ENCODE data around the gene IGFBP2.
"Not testable (repeated sequence)": the region's sequence is repeated elsewhere in the genome, so short reads cannot be mapped to it uniquely, and the experiment has no call there.

IGFBP2 gene, protein sequence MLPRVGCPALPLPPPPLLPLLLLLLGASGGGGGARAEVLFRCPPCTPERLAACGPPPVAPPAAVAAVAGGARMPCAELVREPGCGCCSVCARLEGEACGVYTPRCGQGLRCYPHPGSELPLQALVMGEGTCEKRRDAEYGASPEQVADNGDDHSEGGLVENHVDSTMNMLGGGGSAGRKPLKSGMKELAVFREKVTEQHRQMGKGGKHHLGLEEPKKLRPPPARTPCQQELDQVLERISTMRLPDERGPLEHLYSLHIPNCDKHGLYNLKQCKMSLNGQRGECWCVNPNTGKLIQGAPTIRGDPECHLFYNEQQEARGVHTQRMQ

DNA sequence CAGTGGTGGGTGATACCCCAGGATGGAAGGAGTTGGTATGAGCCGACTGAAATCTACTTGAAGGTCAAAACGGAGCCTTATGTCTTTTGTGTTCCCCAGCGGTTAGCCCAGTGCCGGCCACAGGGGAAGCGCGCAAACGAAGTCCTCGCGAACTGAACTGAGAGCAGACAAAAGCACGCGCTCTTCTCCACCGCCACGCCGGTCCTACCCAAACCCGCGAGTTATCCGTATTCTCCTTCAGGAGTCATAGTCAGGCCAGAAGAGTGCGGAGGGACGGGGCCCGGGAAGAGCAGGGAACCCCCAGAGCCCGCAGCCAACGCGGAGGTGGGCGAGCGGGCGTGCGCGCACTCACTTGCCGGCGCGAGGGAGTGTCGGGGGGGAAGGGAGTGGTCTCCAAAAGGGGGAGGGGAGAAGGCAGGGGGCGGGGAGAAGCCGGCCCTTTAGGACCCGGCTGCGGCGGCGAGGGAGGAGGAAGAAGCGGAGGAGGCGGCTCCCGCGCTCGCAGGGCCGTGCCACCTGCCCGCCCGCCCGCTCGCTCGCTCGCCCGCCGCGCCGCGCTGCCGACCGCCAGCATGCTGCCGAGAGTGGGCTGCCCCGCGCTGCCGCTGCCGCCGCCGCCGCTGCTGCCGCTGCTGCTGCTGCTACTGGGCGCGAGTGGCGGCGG, at the start of gene IGFBP2:
Gene IGFBP2, plus strand, starts transcription at position 469 of the 664 bp plus-strand sequence. Its CDS starts 104 bp downstream, at position 573.
- peak within 1 kb of the TSS in 2 of 21 experiments; percentile 11 to 51 for H3K27ac ChIP-seq
- peak within 1 kb of the TSS; percentile 23 to 47 (median 37) for H3K4me3 ChIP-seq

DNA sequence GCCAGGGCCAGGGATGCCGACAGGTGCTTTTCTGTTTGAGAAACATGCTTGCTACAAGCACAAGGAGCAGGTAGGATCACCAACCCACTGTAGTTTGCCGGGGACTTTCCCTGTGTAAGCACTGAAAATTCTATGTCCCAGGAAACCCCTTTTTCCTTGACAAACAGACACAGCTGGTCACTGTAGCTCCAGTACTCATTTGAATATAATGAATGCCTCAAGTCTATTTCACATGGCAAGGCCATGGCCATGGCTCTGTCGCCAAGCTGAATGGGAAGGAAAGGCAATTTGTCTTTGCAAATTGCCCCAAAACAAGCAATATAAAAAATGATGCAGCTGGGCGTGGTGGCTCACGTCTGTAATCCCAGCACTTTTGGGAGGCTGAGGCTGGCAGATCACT, 49.6 kb upstream of the IGFBP2 start:
- Histone ChIP-seq H3K4me3 (no peak overlapping the region), H3K27ac (no peak overlapping the region)

DNA sequence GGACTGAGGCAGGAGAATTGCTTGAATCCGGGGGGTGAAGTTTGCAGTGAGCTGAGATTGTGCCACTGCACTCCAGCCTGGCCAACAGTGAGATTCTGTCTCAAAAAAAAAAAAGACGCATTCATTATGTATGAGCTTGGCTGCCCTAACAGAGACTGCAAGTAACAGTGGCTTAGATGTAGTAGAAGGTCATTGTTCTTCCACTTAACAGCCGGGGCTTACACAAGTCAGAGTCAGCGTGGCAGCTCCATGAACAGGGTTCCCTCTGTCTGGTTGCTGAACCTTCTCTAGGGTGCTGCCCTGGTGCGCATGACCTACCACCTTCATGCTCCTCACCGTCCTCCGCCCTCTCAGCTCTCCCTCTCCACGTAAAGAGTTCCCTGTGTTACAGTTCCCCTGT, 49.1 kb upstream of the IGFBP2 start:
- Histone ChIP-seq H3K27ac (no peak overlapping the region), H3K4me3 (no peak overlapping the region)

DNA sequence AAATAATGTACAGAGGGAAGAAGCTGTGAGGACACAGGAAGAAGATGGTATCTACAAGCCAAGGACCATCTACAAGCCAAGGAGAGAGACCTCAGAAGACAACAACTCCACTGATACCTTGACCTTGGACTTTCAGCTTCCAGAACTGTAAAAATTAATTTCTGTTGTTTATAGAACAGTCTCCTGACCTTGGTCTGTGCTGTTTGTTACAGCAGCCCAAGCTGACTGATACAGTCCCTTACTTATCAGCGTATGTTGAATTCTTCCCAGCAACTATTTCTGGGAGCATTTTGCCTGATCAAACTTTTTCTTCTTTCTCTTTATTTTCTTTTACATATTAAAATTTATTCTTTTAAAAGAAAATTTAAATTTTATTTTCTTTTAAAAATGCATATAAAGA, 47.8 kb upstream of the IGFBP2 start:
- Histone ChIP-seq H3K4me3 (no peak overlapping the region), H3K27ac (no peak overlapping the region)

DNA sequence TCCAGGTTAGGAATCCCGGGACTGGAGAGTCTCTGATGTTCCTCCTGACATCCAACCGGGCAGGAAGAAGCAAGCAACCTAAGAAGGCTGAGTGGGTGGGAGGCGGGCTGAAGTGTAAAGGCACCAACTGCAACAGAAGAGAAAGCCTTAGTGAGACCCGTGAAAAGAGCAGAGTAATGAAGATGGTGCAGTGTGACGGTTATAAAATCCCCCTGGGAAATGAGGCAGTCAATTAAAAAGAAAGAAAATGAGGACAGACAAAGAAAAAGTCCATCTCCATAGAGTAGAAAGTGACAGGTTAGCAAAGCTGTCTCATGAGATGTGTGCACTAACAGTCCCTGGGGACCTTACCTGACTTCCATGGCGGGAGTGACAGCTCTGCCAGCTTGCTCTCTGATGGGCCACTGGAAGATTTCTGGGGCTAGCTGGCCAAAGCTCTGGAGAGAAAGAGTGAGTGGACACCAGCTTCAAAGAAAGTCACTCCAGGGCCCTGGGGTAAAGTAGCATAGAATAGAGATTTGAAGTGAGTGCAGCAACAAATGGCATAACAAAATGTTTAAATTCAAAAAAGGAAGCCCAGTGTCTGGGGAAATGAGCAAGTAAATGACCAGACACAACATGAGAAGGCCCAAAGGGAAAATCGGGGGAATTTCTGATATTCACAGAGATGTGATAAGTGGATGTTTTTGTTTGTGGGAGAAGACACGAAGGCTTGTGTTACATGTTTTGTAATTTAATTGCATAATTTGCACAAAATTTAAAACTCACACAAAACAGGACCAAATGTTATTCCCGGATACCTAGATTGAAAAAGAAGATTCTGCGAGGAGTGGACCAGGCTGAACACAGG, 44.1 kb upstream of the IGFBP2 start:
- no peak overlapping the region for H3K27ac ChIP-seq
- no peak overlapping the region for H3K4me3 ChIP-seq

DNA sequence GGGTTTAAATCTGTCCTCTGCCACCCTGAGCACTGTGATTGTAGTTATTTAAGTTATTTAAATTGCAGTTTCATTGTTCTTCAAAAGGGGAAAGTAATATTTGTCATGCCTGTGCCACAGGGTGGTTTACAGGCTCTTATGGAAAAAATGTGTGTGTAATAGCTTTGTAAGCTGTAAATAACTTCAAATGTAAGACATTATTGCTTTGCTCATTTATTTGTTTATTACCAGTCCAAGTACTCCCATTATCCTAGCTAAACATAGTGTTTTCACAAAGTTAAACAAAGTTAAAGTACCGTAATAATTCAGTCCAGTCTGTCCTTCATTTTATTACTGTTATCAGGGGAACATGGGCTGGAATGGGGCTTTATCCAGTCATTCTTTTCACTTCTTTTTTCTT, 43.4 kb upstream of the IGFBP2 start:
- Histone ChIP-seq H3K27ac (peak overlapping the region in 1 of 21 experiments; percentile 36), H3K4me3 (no peak overlapping the region)

DNA sequence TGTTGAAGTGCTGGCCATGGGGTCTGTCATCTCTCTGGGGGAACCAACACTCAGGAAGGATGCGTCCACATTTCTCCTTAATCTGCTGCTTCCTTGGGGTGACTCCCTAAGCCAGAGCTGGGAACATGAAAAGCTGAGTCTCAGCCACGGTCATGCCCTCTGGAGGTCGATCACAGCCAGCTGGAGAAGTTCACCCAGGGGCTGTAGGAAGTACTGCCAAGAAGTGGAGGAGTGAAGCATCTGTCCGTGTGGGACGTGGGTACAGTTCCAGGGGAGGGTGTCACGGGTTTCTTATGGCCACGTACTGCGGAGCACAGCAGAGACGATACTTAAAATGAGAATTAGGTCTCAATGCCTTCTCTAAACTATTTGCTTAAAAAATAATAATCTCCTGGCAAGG, 42.4 kb upstream of the IGFBP2 start:
- Histone ChIP-seq H3K27ac (no peak overlapping the region), H3K4me3 (no peak overlapping the region)

DNA sequence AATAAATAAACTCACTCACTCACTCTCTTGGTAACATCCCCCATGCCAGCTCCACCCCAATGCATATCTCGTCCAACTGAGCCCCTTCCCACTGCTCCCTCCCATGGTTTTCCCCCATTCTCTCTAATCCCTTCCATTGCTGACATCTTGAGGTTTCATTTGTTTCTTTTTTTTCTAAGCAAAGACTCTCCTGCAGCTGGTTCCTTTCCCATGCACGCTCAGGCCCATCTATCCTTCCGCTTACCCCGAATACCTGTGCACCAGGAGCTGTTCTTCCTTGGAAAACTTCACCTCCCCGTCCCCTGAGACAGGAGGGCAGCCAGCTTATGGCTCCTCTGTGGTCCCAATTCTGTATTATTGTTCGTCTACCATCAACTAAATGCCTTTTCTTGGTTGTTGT, 41.7 kb upstream of the IGFBP2 start:
- no peak overlapping the region for H3K4me3 ChIP-seq
- H3K27ac ChIP-seq, result no peak overlapping the region

DNA sequence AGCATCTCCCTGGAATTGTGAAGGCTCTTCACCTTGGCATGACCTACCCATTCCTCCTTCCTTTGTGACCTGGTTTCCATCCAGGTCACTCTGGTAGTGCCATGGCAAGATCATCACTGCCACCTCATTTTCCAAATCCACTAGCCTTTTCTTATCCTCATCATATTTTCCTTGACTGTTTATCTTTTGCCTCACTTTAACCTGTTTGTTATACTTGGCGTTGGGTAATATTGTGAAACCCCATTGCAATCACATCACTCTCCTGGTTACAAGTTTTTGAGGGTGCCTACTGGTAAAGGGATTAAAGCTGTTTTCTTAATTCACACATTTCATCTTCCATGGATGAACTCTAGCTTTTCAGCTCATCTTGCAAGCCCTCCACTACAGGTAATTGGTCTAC, 39.1 kb upstream of the IGFBP2 start:
- H3K27ac ChIP-seq, result no peak overlapping the region
- no peak overlapping the region for H3K4me3 ChIP-seq

DNA sequence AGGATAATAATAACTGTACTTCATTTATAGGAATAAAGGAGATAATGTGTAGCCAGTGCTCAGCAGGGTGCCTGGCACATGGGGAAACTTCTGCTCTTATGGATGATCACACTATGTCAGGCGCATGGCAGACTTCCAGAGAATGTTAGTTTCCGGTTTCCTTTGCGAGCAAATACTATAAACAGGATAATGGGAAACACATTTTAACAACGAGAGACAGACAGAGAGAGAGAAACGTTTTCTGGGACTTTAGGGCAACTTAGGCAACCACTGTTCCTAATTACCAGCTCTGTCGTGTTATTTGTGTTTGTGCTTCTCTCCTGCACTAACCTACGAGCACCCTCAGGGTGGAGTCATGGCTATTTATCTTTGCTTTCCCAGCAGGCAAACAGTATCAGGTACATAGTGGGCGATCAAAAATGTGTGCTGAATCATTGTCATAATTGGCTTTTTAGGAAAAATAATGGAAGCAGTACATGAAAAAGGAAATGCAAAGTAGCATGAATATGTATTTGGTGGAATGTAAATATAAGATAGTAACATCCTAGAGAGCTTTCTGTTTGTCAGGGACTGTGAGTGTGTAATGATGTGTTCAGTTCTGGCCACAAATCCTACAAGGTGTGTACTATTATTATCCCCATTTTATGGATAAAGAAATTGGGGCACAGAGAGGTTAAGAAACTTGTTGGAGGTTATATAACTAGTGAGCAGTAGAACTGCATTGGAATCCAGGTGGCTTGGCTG, 36.8 kb upstream of the IGFBP2 start:
- Histone ChIP-seq H3K27ac (peak overlapping the region in 4 of 21 experiments; percentile 10 to 33 (median 24)), H3K4me3 (no peak overlapping the region)

DNA sequence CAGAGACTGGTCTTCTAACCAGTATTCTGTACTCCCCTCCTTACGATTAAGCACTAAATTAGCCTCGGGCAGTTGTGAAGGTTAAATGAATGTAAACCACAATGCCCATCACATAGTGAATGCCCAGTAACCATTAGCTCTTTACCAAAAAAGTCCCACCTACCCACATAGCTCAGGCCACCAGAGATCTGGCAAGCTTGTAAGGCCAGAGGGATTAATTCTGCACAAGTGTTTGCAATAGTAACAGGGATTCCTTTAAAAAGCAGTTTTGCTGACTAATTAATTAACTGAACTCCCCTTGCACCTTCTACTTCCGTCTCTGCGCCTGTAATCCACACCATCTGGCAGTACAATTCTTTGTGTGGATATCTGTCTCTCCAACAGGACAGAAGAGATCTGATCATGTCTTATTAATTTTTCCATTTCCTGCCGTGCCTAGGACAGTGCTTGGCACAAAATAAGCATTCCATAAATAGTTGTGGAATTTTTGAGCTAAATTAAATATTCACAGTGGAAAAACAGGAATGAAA, 36.2 kb upstream of the IGFBP2 start:
- Histone ChIP-seq H3K4me3 (no peak overlapping the region), H3K27ac (peak overlapping the region in 4 of 21 experiments; percentile 10 to 33 (median 24))

DNA sequence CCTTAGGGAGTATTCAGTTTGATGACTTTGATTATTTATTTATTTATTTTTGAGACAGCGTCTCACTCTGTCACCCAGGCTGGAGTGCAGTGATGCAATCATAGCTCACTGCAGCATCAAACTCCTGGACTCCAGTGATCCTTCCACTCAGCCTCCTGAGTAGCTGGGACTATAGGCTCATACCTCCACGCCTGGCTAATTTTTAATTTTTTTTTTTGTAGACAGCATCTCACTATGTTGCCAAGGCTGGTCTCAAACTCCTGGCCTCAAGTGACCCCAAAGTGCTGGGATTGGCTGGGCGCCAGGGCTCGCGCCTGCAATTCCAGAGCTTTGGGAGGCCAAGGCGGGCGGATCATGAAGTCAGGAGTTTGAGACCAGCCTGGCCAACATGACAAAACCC, 35.4 kb upstream of the IGFBP2 start:
- not testable (repeated sequence) for H3K4me3 ChIP-seq
- H3K27ac ChIP-seq, result peak overlapping the region in 1 of 21 experiments; percentile 50

DNA sequence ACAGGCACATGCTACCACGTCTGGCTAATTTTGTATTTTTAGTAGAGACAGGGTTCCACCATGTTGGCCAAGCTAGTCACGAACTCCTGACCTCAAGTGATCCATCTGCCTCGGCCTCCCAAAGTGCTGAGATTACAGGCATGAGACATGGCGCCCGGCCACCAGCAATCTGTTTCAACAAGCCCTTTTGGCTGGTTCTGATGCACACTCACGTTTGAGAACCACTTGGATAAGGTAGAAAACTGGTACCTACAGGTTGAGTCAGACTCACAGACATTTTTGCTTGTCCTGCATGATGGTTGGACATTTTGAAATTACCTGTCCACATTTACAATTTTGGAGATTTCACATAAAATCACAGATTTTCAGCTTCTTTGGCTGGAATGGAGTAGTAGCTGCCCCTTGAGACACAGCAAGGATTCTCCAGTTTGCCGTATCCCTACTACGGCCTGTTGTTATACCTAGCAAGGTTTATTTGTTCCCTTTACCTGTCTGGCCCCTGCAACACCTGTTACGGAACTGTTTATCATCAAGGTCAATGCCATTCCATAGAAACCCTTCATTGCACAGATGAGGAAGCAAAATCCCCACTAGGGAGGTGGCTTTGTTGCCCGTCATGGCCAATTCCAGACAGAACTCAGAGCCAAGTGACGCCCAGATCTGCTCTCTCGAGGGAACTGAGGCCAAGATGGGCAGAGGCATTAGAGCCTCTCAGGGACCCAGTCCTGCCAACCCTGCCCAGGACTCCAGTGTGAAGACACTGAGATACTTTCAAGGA, 31.4 kb upstream of the IGFBP2 start:
- Histone ChIP-seq H3K4me3 (no peak overlapping the region), H3K27ac (no peak overlapping the region)

DNA sequence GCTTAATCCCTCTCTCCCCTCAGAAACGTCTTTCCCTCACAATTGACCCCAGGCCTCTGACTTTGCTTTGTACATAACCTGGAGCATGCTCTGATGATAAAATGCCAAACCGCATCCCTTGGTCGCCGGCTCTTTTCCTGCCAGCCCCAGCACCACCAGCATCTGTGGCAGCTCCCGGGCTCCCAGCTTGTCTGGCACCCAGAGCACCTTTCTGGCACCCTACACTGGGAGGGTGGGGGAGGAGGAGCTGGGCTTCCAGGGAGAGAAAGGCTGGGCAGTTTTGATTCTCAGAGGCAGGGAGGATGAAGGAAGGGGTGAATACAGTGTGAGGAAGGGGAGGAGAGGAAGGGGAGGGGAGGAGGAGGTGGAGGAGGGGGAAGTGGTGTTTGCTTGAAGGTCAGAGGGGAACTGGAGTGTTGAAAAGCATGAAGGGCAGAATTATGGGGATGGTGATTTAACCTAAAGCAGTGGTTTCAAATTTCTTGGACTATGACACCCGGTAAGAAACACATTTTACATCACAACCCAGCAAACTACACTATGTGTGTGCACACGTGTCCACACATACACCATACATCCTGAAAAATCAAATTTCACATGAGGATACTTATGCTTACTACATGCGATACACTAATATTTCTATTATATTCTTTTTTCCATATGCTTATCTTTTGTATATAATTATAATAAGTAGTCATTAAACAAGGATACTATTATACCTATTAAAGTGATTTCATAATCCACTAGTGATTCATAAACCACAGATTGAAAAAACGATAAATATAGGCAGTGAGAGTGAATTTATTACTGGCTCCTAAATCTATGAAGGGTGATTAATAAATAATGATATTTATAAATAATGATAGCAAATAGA, 30.0 kb upstream of the IGFBP2 start:
- H3K4me3 ChIP-seq, result no peak overlapping the region
- no peak overlapping the region for H3K27ac ChIP-seq

DNA sequence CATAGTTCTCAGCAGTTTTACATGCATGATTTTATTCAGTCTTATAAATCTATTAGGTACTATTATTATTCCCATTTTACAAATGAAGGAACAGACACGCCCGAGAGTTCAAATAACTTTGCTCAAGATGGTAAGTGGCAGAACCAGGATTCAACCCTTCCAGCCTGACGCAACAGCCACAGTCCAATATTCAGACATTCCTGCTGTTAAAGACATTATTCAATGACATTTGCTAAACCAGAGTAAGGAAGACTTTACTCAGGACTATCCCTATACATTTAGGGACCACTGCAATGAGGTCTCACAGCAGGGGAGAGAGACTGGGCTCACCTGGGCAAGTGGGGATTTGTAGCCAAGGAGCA, 29.4 kb upstream of the IGFBP2 start:
- Histone ChIP-seq H3K4me3 (no peak overlapping the region), H3K27ac (no peak overlapping the region)

DNA sequence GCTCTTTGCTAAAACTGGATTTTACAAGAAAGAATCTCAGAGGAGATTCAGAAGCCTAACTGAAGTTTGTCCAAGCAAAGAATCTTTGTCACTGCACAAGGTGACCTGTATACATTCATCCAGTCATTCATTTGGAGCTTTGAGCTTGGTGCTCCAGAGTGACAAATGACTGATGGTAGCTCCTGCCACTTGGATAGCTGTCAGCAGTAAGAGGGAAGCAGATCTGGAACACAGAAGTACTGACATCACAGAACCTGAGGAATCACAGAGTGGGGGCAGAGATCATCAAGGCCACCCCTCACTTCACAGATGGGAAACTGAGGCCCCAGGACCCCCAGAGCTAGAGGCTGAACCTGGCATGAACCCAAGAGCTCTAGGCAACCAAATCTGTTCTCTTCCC, 28.8 kb upstream of the IGFBP2 start:
- Histone ChIP-seq H3K4me3 (no peak overlapping the region), H3K27ac (no peak overlapping the region)

DNA sequence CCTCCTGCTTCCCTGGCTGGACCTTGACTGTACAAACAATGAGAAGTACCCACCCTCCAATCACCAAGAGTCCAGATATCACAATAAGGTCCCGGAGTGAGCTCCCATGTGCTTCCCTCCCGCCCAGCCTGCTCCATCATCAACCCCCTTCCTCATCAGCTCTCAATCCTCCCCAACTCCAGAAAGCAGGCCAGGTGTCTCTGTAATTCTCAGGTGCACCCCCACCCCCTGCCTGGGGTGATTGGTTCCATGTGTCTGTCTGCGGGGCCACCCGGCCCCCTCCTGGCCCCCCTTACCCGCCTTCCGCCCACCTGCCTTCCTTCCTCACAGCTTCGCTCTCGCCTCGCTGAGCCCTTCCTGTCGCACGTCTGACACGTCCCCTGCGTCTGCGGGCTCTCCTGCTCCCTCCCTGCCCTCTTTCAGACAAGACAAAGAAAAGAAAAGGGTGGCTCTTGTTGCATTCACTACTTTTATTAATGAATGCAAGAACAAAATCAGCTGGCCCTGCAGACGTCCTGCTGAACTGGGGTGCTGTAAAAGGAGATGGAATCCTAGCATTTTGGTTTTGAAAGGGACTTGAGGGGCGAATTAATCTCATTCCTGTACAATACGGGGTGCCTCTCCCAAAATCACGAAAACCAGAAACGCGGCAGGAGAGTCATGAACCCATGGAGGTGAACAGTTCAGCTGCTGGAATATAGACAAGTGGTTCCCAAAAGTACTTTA, 26.5 kb upstream of the IGFBP2 start:
- no peak overlapping the region for H3K4me3 ChIP-seq
- no peak overlapping the region for H3K27ac ChIP-seq

DNA sequence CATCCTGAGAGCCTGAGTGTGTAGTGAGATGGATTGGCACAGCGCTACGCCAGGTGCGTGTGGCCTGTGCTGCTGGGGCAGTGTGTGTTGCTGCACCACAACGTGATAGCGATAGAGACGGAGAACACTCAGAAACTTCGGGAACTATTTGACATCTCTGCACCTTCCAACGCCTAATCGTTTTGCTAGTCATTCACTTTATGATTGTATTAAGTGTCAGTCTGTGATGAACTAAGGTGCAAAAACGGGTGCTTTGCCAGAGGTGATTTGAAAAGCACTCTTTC, 26.0 kb upstream of the IGFBP2 start:
- no peak overlapping the region for H3K4me3 ChIP-seq
- no peak overlapping the region for H3K27ac ChIP-seq

All from skin epidermis (tissue), 12 donors.